Medulla oblongata (tissue), 1 donor: Measurements from ENCODE around the gene NTRK2.

Experiments used
- DNase-seq: peaks from one replicate; pipeline ENCODE4 v3.0.0-alpha.2; 2015; ENCODE audit errors: extremely low spot score

Gene NTRK2

GRCh38 chr9:84974258-84974657 lies 304.7 kb downstream of the NTRK2 start:
- no peak for DNase-seq

GRCh38 chr9:84974855-84975254 lies 305.3 kb downstream of the NTRK2 start:
- DNase-seq = peak; percentile 55

GRCh38 chr9:84975926-84976325 lies 306.4 kb downstream of the NTRK2 start:
- DNase-seq = no peak

GRCh38 chr9:84978661-84979060 lies 309.1 kb downstream of the NTRK2 start:
- DNase-seq = no peak

GRCh38 chr9:84983749-84984148 lies 314.2 kb downstream of the NTRK2 start:
- DNase-seq = no peak

GRCh38 chr9:84988621-84989020 lies 319.1 kb downstream of the NTRK2 start:
- peak; percentile 34 for DNase-seq

GRCh38 chr9:84990416-84990815 lies 320.9 kb downstream of the NTRK2 start:
- DNase-seq = peak; percentile 91

- DNase-seq = no peak
Observed at GRCh38 chr9:84990850-84991513, 321.5 kb downstream of the NTRK2 start.

GRCh38 chr9:84991514-84991870 lies 322.0 kb downstream of the NTRK2 start:
- DNase-seq = peak; percentile 82

- DNase-seq = no peak
Observed at GRCh38 chr9:84992381-84992780, 322.9 kb downstream of the NTRK2 start.

GRCh38 chr9:84993105-84993504 lies 323.6 kb downstream of the NTRK2 start:
- DNase-seq = no peak

GRCh38 chr9:84996029-84996428 lies 326.5 kb downstream of the NTRK2 start:
- no peak for DNase-seq

GRCh38 chr9:84996716-84997115 lies 327.2 kb downstream of the NTRK2 start:
- no peak for DNase-seq

GRCh38 chr9:84997472-84997871 lies 327.9 kb downstream of the NTRK2 start:
- no peak for DNase-seq

- no peak for DNase-seq
Observed at GRCh38 chr9:84998639-84999038, 329.1 kb downstream of the NTRK2 start.

- no peak for DNase-seq
Observed at GRCh38 chr9:84999788-85000187, 330.3 kb downstream of the NTRK2 start.

- DNase-seq = no peak
Observed at GRCh38 chr9:85001925-85002324, 332.4 kb downstream of the NTRK2 start.

- DNase-seq = no peak
Observed at GRCh38 chr9:85004818-85005413, 335.4 kb downstream of the NTRK2 start.

- no peak for DNase-seq
Observed at GRCh38 chr9:85007748-85008147, 338.2 kb downstream of the NTRK2 start.

GRCh38 chr9:85008215-85008614 lies 338.7 kb downstream of the NTRK2 start:
- DNase-seq = no peak

- DNase-seq = no peak
Observed at GRCh38 chr9:85009251-85009650, 339.7 kb downstream of the NTRK2 start.

- no peak for DNase-seq
Observed at GRCh38 chr9:85013703-85014102, 344.2 kb downstream of the NTRK2 start.

GRCh38 chr9:85014292-85014691 lies 344.8 kb downstream of the NTRK2 start:
- no peak for DNase-seq
